HG03064 (cell line): Measurements from ENCODE around the gene PRPF6.
A peak's percentile ranks its signal among the peaks of the same experiment; 100 is the strongest.

Experiments used
- ATAC-seq: cut with Tn5 transposase; IDR thresholded peaks from one replicate; pipeline ENCODE4 v1.9.1; 2021; ENCODE audit warnings: low read depth; ENCODE audit not compliant: unreplicated experiment

The PRPF6 gene

GRCh38 chr20:64032706-64033624 lies 52.0 kb downstream of the PRPF6 start:
- ATAC-seq, result no peak

GRCh38 chr20:64033981-64034493 lies 53.1 kb downstream of the PRPF6 start:
- no peak for ATAC-seq

- no peak for ATAC-seq
Measured at GRCh38 chr20:64035066-64035932, 54.4 kb downstream of the PRPF6 start.

GRCh38 chr20:64035933-64036345 lies 55.0 kb downstream of the PRPF6 start, which contains the start of gene C20orf204:
C20orf204 (plus strand) TSS chr20:64036182; CDS start chr20:64036324, 142 bp downstream.
- ATAC-seq, result no peak

GRCh38 chr20:64036346-64037198 lies 55.6 kb downstream of the PRPF6 start:
- ATAC-seq, result no peak

GRCh38 chr20:64037199-64037497 lies 56.2 kb downstream of the PRPF6 start:
- ATAC-seq, result no peak

- no peak for ATAC-seq
Measured at GRCh38 chr20:64037498-64038213, 56.7 kb downstream of the PRPF6 start.

- ATAC-seq, result peak; percentile 14
Measured at GRCh38 chr20:64038224-64038564, 57.3 kb downstream of the PRPF6 start.

GRCh38 chr20:64038565-64039292 lies 57.8 kb downstream of the PRPF6 start:
- peak; percentile 55 for ATAC-seq

GRCh38 chr20:64039293-64040160 lies 58.6 kb downstream of the PRPF6 start:
- ATAC-seq, result no peak

GRCh38 chr20:64040231-64041039 lies 59.5 kb downstream of the PRPF6 start:
- ATAC-seq, result no peak

GRCh38 chr20:64041040-64041780 lies 60.3 kb downstream of the PRPF6 start:
- no peak for ATAC-seq

GRCh38 chr20:64041781-64042053 lies 60.8 kb downstream of the PRPF6 start:
- no peak for ATAC-seq

GRCh38 chr20:64042054-64042781 lies 61.3 kb downstream of the PRPF6 start:
- no peak for ATAC-seq

GRCh38 chr20:64043768-64044167 lies 62.8 kb downstream of the PRPF6 start:
- no peak for ATAC-seq

- ATAC-seq, result no peak
Measured at GRCh38 chr20:64044484-64045247, 63.7 kb downstream of the PRPF6 start.
